Measurements from ENCODE around the gene MRPL57.
"Not testable (repeated sequence)": the region's sequence is repeated elsewhere in the genome, so short reads cannot be mapped to it uniquely, and the experiment has no call there.

MRPL57 gene

DNA sequence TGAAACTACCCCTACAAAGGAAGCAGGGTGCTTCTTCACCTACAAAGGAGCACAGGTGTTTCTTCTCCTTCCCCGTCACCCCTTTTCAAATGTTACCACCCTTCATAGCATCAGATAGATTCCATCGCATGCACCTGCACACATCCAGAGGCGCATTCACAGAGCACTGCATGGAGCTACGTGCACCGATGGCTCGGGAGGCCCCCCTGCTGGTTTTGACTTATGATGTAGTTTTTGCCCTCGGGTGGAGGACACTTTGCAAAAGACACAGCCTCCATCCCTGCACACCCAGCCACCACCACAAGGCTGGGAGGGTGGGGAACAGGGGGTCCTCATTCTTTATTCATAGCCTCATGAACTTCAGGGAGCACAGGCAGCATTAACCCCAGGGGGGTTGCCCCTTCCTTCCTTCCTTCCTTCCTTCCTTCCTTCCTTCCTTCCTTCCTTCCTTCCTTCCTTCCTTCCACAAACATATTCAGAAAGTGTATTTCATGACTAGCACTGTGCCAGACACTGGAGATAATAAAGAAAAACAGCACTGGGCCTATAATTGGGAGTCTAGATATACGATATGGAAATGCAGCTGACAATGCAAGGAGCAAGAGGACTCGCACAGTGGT is 21.3 kb downstream of the MRPL57 start:
- not testable (repeated sequence) for DNase-seq (ENCODE audit: low read depth)

DNA sequence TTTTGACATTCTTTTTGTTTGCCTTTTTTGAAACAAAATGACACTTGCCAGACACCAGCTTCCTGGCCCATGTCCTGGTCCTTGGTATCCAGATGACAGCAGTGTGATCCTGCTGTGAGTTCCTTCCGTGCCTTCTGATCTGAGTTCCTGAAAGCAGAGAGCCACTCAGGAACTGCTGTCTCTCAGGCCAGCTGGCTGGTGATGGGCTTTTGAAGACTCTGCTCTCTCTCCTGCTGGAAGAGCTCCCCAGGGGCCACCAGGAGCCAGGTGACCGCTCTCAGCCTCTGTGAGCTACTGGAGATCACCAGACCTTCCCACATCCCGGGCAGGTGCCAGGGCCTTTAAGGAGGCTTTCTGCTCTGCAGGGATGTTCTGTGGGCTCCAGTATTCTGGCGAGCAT is 21.9 kb downstream of the MRPL57 start:
- not testable (repeated sequence) for DNase-seq (ENCODE audit: low read depth)

DNA sequence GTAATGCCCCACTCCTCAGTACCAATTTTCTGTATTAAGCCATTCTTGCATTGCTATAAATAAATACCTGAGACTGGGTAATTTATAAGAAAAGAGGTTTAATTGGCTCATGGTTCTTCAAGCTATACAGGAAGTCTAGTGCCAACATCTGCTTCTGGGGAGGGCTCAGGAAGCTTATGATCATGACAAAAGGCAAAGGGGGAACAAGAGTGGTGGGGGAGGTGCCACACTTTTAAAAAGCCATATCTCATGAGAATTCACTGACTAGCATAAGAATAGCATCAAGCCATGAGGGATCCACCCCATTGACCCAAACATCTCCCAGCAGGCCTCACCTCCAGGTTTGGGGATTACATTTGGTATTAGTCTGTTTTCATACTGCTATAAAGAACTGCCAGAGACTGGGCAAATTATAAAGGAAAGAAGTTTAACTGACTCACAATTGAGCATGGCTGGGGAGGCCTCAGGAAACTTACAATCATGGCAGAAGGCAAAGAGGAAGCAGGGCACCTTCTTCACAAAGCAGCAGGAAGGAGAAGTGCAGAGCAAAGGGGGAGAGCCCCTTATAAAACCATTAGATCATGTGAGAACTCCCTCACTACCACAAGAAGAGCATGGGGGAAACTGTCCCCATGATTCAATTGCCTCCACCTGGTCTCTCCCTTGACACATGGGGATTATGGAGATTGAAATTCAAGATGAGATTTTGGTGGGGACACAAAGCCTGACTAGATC is 25.2 kb downstream of the MRPL57 start:
- not testable (repeated sequence) for DNase-seq (ENCODE audit: low read depth)

DNA sequence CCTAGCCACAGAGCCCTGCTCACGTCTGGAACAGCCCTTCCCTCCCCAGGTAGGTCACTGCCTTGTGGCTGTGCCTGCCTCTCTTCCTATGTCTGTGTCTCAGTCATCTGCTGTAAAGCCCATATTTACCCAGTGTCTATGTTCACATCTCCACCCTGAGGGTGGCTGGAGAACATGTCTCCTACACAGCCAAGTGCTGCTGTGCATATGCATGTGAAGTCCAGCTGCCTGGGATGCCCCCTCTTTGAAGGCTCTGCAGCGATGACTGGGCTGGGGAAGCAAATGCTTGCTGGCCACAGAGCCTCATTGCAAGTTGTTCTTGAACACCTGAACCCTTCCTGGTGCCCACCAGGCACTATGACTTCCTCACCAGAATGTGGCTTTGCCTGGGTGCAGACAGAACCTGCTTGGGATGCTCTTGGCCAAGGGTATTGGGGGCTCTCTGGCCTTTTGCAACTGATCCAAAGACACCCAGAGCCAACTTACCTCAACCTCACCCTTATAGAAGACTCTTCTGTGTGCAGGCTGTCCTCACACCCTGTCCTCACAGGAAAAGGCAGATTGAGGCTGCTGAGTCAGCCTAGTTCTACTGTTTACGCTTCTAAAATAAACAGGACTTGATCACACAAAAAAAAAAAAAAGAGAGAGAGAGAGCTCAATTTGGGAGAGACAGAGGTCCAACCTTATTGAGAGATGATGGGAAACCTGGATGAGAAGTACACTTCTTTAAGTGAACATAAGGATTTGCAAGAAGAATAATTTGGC is 26.5 kb downstream of the MRPL57 start:
- DNase-seq (ENCODE audit: low read depth), result no peak

DNA sequence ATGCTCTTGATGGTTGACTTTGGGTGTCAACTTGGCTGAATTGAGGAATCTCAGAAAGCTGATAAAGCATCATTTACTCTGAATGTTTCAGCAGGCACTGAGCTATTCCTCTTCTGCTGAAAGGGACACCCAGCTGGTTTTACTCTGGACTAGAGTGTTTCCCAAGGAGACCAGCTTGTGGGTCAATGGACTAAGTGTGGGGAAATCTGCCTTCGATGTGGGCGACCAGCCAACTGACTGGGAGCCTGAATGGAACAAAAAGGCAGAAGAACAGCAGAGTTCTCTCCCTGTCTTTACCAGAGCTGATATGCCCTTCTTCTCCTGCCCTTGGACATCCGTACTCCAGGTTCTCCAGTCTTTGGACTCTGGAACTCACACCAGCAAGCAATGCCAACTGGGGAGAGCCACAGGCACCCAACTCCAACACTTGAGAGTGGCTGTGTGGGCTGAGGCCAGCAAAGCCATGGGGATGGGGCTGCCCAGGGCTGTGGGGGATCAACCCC is 32.2 kb downstream of the MRPL57 start:
- DNase-seq (ENCODE audit: low read depth), result no peak

DNA sequence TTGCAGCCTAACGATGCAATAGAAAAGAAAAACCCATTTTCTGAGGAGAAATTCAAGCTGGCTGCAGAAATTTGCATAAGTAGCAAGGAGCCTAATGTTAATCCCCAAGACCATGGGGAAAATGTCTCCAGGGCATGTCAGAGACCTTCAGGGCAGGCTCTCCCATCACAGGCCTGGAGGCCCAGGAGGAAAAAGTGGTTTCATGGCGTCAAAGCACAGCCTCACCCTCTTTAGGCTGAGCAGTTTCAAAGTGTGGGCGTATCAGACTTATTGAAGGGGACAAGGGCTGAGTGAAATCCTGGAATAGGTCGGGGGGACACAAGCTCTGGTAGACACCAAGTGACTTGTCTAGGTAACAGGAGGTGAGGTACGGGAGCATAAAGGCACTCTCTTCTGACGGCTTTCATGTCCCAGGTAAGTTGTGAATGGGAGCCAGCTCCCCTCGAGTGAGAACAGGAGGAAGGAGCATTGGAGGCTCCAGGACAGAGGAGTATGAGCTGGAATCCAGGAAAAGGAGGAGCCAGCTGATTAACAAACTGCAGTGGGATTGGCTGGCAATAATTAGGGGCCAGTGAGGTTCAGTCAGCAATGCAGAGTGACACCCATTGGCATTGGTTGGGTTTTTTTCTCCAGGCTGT is 35.8 kb downstream of the MRPL57 start:
- DNase-seq (ENCODE audit: low read depth), result no peak

DNA sequence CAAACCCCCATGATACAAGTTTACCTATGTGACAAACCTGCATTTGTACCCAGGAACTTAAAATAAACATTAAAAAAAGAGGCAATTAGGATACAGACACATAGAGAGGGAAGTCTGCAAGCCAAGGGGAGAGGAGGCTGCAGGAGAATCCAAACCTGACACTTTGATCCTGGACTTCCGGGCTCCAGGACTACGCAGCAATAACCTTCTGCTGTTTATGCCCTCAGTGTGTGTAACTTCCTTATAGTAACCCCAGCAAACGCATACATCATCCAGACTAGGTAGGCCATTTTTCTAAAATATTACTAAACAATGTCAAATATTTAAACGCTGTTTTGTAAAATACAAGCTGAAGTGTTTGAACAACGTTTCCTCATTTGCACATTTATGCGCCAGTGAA is 39.0 kb downstream of the MRPL57 start:
- DNase-seq (ENCODE audit: low read depth), result not testable (repeated sequence)

DNA sequence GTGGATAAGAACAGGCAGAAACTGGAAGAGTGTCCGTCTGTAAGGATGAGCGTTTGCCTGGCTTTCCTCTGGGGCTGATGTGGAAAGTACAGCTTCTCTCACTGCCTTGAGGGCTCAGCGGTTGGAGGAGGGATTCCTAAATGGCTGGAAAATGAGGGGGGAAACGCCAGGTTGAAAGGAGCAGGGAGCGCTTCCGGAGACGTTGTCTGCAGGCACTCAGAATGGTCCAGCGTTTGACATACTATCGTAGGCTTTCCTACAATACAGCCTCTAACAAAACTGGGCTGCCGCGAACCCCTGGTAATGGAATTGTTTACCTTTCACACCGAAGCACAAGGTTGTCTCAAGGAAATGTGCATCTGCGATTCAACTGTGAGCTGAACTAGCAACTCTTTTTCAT is 39.9 kb downstream of the MRPL57 start:
- DNase-seq (ENCODE audit: low read depth), result no peak

DNA sequence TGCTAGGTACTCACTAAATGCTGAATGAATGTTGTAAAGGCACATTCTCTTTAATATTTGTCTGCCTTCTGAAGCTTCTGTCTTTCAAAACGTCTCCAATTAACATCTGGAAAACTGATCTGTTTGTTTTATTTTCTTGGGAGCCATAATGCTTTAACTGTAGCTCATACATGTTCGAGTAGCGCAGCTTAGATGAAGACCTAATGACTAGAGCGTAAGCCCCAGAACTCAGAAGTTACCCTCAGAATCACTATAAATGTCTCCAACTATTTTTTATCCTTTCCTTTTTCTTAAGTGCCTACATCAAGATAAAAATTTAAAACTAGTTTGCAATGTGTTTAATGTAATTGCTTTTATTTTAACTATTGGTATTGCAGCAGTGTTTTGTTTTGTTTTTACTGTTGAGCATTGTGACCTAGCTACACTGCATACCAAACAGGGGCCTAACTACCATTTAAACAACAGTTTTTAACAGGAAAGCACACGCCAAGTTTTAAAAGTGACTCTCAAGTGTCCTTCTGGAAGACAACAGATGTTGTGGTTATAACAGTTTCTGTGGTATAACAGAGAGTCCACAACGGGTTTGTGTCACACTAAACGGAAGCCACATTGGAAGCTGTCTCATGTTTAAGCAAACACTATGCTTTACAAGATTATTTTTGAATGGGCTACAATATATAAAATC is 42.0 kb downstream of the MRPL57 start:
- DNase-seq (ENCODE audit: low read depth), result no peak

DNA sequence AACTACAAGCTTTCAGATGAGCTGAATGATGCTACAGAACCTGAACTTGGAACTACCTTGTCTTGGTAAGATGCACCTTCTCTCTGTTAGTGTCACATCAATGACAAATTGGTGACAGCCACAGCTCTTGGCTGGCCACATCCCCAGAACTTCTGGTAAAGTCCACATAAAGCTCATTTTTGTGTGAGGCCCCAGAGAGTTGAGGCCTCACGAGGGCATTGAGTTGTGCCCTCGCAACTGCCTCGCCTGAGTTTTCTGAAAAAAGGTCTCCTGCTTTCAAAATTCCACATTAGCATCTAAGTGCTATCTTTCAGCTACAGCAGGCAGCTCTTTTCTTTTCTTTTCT is 42.6 kb downstream of the MRPL57 start:
- no peak for DNase-seq (ENCODE audit: low read depth)

DNA sequence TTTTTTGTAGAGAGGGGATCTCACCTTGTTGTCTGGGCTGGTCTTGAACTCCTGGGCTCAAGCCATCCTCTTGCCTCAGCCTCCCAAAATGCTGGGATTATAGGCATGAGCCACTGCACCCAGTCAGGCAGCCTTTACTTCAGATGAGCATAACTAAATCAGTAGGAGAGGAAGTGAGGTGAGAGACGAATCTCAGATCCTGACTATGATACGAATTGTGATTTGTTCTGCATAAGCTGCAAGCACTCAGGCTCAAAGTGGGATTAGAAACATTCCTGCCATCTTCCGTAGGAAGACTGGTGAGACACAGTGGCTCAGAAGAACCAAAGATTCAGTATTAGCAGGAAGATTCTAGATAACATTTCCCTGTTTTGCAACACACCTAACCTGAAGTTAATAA is 43.3 kb downstream of the MRPL57 start:
- not testable (repeated sequence) for DNase-seq (ENCODE audit: low read depth)

DNA sequence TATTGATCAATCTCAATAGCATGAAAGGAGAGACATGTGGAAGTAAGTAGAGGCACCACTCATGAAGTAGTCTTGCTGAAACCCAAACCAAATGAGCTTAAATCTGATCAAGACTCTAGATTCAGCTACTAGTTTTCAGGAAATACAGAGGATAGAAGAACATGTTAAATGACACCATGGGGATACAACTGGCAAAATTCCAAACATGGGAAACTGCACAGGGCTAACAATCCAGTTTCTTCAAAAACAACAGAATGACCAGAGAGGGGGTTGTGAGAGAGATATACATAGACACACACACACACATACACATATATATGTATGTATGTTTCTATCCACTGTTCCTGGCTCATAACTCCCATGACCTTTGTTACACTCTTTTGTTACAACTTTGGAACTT is 44.8 kb downstream of the MRPL57 start:
- no peak for DNase-seq (ENCODE audit: low read depth)

DNA sequence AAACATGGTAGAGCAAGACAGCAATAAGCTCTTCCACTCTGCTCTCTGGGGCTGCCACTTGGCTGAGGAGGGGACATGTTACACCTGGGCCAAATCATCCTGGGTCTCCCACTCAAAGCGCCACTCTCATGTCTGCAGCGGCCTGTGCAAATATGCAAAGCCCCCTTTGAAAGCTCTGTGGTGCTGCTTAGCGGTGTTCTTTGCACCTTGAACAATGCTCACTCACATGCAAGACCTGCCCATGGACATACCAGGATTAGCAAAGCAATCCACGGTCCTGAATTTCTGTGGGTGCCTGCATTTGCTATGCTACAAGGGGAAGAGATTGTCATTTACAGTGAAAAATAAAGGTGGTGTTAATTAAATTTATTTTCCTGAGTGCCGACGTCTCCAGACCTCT is 48.6 kb downstream of the MRPL57 start:
- no peak for DNase-seq (ENCODE audit: low read depth)

DNA sequence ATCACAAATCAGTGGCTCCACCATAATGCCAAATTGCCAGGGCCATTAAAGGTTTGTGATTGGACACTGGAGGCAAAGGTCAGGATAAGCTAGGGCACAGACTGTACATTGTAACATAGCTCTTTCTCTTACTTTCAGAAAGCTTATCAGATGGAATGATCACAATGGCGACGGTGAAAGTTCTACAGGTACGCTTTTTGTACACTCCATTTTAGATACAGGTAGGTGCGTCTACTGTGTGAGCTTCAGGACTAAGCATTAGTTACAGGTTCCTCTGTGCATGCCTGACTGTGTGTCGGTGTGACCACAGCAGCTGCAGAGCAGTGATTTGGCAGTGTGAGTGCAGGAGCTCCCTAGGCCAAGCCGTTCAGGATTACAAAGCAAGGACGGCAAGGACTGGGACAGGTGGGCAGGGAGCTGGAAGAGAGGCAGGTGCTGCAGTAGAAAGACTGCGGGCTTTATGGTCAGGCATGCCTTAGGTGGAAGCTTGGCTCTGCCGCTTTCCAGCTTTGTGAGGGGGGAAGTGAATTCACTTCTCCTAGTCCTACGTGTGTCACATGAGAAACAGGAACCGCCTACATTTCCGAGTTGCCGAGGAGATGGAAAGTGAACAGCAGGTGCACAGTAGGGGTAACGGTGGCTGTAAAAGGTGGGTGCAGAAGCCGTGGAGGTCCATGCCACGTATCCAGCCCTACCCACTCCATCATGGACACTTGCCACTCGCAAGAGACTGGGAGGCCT is 49.6 kb downstream of the MRPL57 start:
- DNase-seq (ENCODE audit: low read depth), result no peak

DNA sequence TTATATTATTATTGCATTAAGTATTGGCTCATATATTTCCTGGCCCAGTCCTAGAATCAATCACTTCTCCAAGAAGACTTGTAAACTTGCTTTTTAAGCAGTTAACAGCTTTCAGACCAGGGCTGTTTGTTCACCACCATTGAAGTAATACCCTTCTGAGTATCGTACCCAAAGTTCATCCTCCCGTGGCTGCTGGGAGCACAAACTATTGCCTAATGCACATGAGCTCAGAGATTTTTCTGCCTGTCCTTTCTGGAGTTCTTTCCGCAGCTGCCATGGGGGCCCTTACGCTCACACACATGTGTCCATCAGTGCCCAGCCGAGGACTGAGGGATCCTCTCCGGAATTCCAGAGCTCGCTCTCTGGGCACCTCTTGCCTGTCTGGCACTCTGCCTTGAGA is 51.5 kb downstream of the MRPL57 start:
- DNase-seq (ENCODE audit: low read depth), result no peak
